ENCODE data around the gene C1QTNF8.

The C1QTNF8 gene

GRCh38 chr16:1100084-1100800, 4.2 kb upstream of the C1QTNF8 start:
- no peak for ATAC-seq
- no peak for TF ChIP-seq ARNTL (CRISPR knock-in tag; IDR thresholded peaks at IDR 0.05; ENCODE audit: borderline replicate concordance, low read depth)
- TF ChIP-seq PPARA (CRISPR knock-in tag; IDR thresholded peaks at IDR 0.05; ENCODE audit: borderline replicate concordance): no peak
- no peak for TF ChIP-seq PATZ1 (CRISPR knock-in tag; IDR thresholded peaks at IDR 0.05; ENCODE audit: borderline replicate concordance)
- no peak for TF ChIP-seq ESRRG (CRISPR knock-in tag; IDR thresholded peaks at IDR 0.05)
- TF ChIP-seq ISL1 (CRISPR knock-in tag; IDR thresholded peaks at IDR 0.05): no peak
- no peak for TF ChIP-seq ZC3H10 (CRISPR knock-in tag; IDR thresholded peaks at IDR 0.05)
- no peak for TF ChIP-seq SNAI2 (CRISPR knock-in tag; IDR thresholded peaks at IDR 0.05)
- TF ChIP-seq ZFP3 (CRISPR knock-in tag; IDR thresholded peaks at IDR 0.05): no peak
- TF ChIP-seq ZNF565 (CRISPR knock-in tag; conservative IDR thresholded peaks at IDR 0.05; ENCODE audit: low read depth): no peak
- no peak for TF ChIP-seq OSR1 (CRISPR knock-in tag; IDR thresholded peaks at IDR 0.05)
- TF ChIP-seq CREB5 (CRISPR knock-in tag; IDR thresholded peaks at IDR 0.05; ENCODE audit: low read depth): no peak
- no peak for TF ChIP-seq TCF4 (CRISPR knock-in tag; IDR thresholded peaks at IDR 0.05; ENCODE audit: borderline replicate concordance)
- no peak for TF ChIP-seq TOX (CRISPR knock-in tag; IDR thresholded peaks at IDR 0.05; ENCODE audit: borderline replicate concordance)
- no peak for TF ChIP-seq RARB (CRISPR knock-in tag; IDR thresholded peaks at IDR 0.05)
- TF ChIP-seq GLIS3 (CRISPR knock-in tag; IDR thresholded peaks at IDR 0.05): no peak
- TF ChIP-seq ZNF70 (CRISPR knock-in tag; IDR thresholded peaks at IDR 0.05): no peak
- TF ChIP-seq, protein P1, sequence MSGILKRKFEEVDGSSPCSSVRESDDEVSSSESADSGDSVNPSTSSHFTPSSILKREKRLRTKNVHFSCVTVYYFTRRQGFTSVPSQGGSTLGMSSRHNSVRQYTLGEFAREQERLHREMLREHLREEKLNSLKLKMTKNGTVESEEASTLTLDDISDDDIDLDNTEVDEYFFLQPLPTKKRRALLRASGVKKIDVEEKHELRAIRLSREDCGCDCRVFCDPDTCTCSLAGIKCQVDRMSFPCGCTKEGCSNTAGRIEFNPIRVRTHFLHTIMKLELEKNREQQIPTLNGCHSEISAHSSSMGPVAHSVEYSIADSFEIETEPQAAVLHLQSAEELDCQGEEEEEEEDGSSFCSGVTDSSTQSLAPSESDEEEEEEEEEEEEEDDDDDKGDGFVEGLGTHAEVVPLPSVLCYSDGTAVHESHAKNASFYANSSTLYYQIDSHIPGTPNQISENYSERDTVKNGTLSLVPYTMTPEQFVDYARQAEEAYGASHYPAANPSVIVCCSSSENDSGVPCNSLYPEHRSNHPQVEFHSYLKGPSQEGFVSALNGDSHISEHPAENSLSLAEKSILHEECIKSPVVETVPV (CRISPR knock-in tag; IDR thresholded peaks at IDR 0.05): no peak
- TF ChIP-seq ZNF8 (CRISPR knock-in tag; IDR thresholded peaks at IDR 0.05): no peak
- no peak for TF ChIP-seq ZFP30 (CRISPR knock-in tag; IDR thresholded peaks at IDR 0.05)
- TF ChIP-seq BACH2 (CRISPR knock-in tag; IDR thresholded peaks at IDR 0.05; ENCODE audit: borderline replicate concordance): no peak

- ATAC-seq: no peak
- TF ChIP-seq ZFP3 (CRISPR knock-in tag; IDR thresholded peaks at IDR 0.05): no peak
- no peak for TF ChIP-seq TCF4 (CRISPR knock-in tag; IDR thresholded peaks at IDR 0.05; ENCODE audit: borderline replicate concordance)
- no peak for TF ChIP-seq RARB (CRISPR knock-in tag; IDR thresholded peaks at IDR 0.05)
- no peak for TF ChIP-seq TSHZ2 (CRISPR knock-in tag; IDR thresholded peaks at IDR 0.05)
- no peak for TF ChIP-seq ZNF565 (CRISPR knock-in tag; conservative IDR thresholded peaks at IDR 0.05; ENCODE audit: low read depth)
- no peak for TF ChIP-seq TOX (CRISPR knock-in tag; IDR thresholded peaks at IDR 0.05; ENCODE audit: borderline replicate concordance)
- TF ChIP-seq CSDC2 (CRISPR knock-in tag; IDR thresholded peaks at IDR 0.05): no peak
- TF ChIP-seq PATZ1 (CRISPR knock-in tag; IDR thresholded peaks at IDR 0.05; ENCODE audit: borderline replicate concordance): no peak
- no peak for TF ChIP-seq ZC3H10 (CRISPR knock-in tag; IDR thresholded peaks at IDR 0.05)
- TF ChIP-seq POU6F1 (CRISPR knock-in tag; IDR thresholded peaks at IDR 0.05; ENCODE audit: borderline replicate concordance, low read depth): no peak
- no peak for TF ChIP-seq ARNTL (CRISPR knock-in tag; IDR thresholded peaks at IDR 0.05; ENCODE audit: borderline replicate concordance, low read depth)
- TF ChIP-seq OSR1 (CRISPR knock-in tag; IDR thresholded peaks at IDR 0.05): no peak
- TF ChIP-seq ZFP30 (CRISPR knock-in tag; IDR thresholded peaks at IDR 0.05): no peak
- no peak for TF ChIP-seq BACH2 (CRISPR knock-in tag; IDR thresholded peaks at IDR 0.05; ENCODE audit: borderline replicate concordance)
- no peak for TF ChIP-seq ESRRG (CRISPR knock-in tag; IDR thresholded peaks at IDR 0.05)
- no peak for TF ChIP-seq SNAI2 (CRISPR knock-in tag; IDR thresholded peaks at IDR 0.05)
- TF ChIP-seq, protein P1 (CRISPR knock-in tag; IDR thresholded peaks at IDR 0.05): no peak
- TF ChIP-seq PPARA (CRISPR knock-in tag; IDR thresholded peaks at IDR 0.05; ENCODE audit: borderline replicate concordance): no peak
- TF ChIP-seq ISL1 (CRISPR knock-in tag; IDR thresholded peaks at IDR 0.05): no peak
- TF ChIP-seq ZNF8 (CRISPR knock-in tag; IDR thresholded peaks at IDR 0.05): no peak
Measured at GRCh38 chr16:1099189-1100083, 3.4 kb upstream of the C1QTNF8 start.

All from SK-N-SH treated with all-trans-retinoic acid at 6 μM for 48 hours (cell line).